T-helper 1 cell treated with Interleukin-12 subunit alpha and Interleukin-12 subunit beta and Interleukin-4 antibody, amounts not matched to agents 30 ng/mL and 1 ng/mL, for 36 hours (primary cell): ENCODE measurements around the gene GNAI3. TPM values are rescaled to one million over a fixed set of nuclear protein-coding genes. Genes with fewer than 3 reads are reported as not detected.
"Not testable (repeated sequence)": the region's sequence is repeated elsewhere in the genome, so short reads cannot be mapped to it uniquely, and the experiment has no call there.

Experiments
- intact Hi-C: fragments of 100-400 bp; cut with micrococcal nuclease; formaldehyde crosslinking; loops from one replicate; pipeline ENCODE4 v1.15.1; 2024
- total RNA-seq: library from RNA; stranded (reverse); gene quantifications from 2 replicates; pipeline ENCODE4 v1.2.3, GENCODE V29; 2022

The GNAI3 gene
- total RNA-seq, 1 donor from 2014 or later = 10.0 TPM

DNA sequence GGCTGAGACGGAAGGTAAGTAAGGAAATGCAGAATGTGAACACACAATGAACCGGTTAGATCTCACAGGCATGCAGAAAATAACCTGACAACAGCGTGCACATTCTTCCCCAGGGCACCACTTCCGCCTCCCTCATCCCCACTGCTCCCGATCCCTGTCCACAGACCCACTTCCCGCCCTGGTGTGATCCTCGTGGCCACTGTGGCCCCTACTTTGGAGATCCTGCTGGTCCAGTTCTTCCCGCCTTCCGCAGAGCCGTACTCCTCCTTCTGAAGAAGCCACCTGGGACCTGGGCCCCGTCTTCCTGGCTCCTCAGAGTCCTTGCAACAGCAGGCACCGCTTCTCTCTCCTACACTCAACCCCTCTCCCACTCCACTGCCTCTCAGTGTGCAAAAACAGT is 106.1 kb downstream of the GNAI3 start:
- intact Hi-C loops = no loop called here

DNA sequence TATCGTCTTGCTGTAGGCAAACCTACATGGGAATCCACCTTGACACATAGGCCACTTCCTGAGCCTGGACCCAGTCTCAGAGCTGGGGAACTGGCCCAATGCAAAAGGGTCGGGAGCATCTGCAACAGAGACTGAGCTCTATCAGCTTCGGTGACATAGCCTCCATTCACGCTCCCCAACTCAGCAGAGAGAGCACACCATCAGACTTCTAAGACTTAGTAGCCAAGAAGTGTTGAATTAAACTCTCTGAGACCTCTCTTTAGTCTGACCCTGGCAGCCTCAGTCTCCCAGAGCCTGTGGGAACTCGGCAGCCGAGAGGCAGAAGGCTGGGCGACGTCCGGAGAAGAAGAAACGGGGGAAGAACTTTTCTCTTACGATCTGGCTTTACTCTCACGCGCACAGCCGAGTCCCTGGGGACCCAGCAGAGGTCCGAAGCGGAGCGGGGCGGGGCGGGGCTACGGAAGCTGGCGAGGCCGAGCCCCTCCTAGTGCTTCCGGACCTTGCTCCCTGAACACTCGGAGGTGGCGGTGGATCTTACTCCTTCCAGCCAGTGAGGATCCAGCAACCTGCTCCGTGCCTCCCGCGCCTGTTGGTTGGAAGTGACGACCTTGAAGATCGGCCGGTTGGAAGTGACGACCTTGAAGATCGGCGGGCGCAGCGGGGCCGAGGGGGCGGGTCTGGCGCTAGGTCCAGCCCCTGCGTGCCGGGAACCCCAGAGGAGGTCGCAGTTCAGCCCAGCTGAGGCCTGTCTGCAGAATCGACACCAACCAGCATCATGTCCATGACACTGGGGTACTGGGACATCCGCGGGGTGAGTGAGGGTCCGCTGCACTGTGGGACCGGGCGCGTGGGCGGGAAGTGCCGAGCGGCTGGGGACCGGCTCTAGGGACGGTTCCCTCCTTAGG is 107.5 kb downstream of the GNAI3 start, which contains the start of gene GSTM4:
Gene GSTM4 (plus strand): TSS at position 485 of the 905 bp plus-strand sequence. CDS start 291 bp downstream, at position 776.
- intact Hi-C loops = loop anchor here (1.0 to 5.0 kb wide), 5 partner anchors 11 to 376 kb away; partner anchors contain the start of genes AHCYL1 and STRIP1

DNA sequence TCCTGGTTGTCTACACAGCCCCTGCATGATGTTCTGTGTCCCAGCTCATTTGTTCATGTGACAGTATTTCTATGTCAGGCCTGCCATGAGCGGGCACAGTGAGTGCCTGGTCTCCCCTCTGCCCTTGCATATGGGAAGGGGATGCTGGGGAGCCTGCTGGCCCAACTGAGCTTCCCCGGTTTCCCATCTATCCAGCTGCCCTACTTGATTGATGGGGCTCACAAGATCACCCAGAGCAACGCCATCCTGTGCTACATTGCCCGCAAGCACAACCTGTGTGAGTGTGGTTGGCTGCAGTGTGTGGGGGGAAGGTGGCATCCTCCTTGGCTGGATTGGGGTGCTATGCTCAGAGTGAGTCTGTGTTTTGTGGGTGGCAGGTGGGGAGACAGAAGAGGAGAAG is 109.0 kb downstream of the GNAI3 start:
- intact Hi-C loops = loop anchor here (2.0 to 5.0 kb wide), 2 partner anchors 37 to 375 kb away; partner anchors contain the start of gene STRIP1

DNA sequence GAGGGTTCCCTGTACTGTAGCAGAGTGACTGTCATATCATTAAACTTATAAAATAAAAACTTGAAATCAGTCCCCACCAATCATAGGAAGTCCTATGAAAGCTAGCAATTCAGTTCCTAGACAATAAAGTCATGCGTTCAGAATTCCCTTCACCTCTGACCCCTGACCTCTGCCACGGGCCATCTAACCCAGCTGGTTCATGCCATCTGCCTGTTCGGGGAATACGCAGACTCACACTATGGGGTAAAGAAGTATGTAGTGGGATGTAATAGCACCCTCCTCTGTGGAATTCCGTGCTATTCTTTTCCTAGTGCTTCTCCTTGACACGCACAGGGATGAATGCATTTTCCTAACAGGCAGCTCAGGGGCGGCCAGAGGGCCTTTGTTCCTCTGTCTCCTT is 109.6 kb downstream of the GNAI3 start:
- intact Hi-C loops = loop anchor here (2.0 to 5.0 kb wide), 2 partner anchors 37 to 374 kb away; partner anchors contain the start of gene STRIP1

DNA sequence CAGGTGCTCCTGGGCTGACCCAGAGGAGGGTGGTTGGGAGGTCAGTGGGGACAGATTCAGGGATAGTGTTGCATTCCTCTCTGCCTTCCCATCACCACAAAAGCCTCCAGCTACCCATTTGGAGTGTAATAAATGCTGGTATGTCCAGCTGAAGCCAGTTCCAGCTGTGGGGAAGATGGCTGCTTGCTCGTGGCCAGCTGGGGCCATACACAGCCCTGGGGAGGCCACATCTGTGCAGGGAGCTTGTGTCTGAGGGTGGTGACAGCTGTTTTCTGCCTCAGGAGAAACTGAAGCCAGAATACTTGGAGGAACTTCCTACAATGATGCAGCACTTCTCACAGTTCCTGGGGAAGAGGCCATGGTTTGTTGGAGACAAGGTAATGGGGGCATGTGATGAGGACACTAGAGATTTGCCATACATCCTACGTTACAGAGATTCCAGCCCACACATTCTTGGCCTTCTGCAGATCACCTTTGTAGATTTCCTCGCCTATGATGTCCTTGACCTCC is 110.2 kb downstream of the GNAI3 start:
- intact Hi-C loops = loop anchor here (5.0 kb wide), 1 partner anchor 374 kb away; the partner anchor contains the start of gene STRIP1

DNA sequence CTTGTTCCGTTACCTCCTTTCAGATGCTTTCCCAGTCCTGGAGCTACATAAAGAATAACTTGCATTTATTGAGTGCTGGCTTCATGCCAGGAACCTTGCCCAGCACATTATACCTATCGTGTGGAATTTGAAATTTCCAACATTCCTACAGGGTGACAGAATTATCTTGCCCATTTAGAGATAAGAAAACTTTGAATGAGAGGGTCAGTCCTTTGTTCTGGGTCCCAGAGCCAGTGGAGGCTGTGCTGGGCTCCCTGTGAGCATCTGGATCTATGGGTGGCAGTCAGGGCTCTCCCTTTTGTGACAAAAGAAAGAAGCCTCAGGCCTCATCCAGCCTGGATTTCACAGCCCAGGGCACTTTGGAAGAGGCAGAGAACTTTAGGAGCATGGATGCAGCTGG is 110.7 kb downstream of the GNAI3 start:
- intact Hi-C loops = loop anchor here (5.0 kb wide), 1 partner anchor 373 kb away; the partner anchor contains the start of gene STRIP1

DNA sequence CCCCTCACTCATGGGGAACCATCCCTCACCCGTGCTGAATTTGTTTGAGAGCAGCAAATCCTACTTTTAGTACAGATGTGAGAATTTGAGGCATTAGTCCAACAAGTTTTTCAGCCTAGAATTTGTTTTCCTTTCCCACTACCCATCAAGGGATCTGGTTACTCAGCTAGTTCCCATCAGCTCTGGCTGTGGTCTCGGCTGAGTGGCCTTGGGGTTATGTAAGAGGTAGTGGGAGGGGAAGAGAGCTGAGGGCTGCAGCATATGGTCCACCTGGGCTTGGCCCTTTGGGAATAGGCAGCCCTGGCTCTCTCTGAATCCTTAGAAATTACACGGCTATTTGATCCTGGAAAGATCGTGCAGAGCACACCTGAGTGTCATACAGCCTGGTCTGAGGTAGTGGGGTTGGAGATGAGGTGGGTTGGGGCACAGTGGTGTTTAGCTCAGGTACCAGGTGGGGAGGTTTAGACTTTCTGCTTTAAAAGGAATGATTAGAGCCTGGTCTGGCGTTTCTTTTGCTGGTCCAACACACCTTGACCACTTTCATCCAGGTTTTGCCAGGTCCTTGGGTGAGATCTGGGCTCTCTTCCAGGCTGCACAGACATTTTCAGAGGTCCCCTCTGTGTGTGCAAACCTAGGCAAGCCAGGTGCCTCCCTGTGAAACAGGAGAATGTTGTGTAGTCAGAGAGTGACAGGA is 111.7 kb downstream of the GNAI3 start:
- intact Hi-C loops = loop anchor here (5.0 kb wide), 1 partner anchor 372 kb away; the partner anchor contains the start of gene STRIP1

DNA sequence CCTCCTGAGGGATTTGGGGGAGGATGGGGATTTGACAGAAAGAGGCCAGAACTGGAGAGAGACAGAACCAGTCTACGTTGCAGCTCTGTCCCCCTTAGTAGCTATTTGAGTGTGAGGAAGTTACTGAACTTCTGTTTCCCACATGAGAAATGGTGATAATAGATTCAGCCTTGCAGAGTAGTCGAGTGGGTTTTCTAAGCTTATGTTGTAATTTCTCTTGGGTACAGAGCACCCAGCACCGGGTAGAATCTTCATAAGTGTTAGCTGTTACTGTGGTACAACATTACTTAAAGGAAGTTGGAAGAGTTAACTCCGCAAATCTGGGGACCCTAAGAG is 112.2 kb downstream of the GNAI3 start:
- intact Hi-C loops = not testable (repeated sequence)

DNA sequence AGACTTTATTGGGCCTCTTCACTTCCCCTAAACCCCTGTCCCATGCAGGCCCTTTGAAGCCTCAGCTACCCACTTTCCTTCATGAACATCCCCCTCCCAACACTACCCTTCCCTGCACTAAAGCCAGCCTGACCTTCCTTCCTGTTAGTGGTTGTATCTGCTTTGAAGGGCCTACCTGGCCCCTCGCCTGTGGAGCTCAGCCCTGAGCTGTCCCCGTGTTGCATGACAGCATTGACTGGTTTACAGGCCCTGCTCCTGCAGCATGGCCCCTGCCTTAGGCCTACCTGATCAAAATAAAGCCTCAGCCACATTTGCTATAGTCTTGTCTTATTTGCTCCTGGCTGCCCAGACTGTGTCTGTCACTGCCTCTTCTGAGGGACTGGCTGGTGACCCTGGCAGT is 113.0 kb downstream of the GNAI3 start:
- intact Hi-C loops = no loop called here

DNA sequence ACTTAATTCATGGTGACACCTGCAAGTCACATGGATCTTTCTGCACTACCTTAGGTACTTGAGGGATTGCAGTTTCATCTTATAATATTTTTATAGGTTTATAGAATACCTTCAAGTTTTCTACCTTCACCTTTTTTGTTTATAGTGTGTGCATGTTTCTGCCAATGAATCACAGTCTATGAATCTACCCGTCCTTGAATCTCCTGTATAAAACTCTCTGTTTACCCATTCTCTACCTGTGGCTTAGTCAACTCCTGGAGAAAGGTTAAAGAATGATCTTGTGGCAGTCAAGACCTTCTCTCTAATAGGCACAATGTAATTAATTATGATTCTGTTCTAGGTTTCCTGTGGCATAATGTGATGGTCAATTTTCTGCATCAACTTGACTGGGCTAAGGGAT is 116.3 kb downstream of the GNAI3 start:
- intact Hi-C loops = no loop called here

DNA sequence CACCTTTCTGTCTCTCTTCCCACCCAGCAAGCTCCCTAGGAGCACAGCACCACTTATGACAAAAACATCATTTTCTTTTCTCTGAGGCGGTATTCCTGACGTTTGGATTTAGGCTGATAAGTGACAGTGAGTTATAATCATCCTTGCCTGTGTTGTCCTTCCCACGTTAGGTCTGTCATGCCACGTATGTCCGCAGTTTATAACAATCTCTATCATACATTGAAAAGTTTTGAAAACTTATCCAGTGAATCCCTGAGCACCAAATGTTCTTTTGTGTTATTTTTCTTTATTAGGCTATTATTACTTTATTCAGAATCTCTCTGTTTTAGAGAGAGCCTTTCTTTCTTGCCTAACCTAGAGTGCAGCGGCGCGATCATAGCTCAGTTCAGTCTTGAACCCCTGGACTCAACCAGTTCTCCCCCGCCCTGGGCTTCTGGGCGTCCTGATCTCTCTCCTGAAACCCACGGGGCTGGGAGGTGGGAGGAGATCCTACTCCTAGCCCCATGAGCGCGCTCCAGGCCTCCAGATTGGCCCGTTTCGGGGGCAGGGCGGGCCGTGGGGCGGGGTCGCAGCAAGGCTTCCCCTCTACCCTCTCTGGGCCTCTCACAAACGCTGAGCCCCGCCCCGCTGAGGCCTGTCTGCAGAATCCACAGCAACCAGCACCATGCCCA is 119.2 kb downstream of the GNAI3 start, which contains the start of gene GSTM2:
Gene GSTM2 (plus strand): TSS at position 606 of the 671 bp plus-strand sequence. CDS start 59 bp downstream, at position 665.
- intact Hi-C loops = loop anchor here (1.0 to 2.0 kb wide), 5 partner anchors 11 to 73 kb away; partner anchors contain the start of genes GSTM1 and GSTM4

Other genes starting within 250 kb of the GNAI3 start
- not detected in 2 replicates for gene MYBPHL, start 241.6 kb upstream of the GNAI3 start, total RNA-seq
- gene SORT1, start 150.7 kb upstream of the GNAI3 start, total RNA-seq = 6.2 and 7.7 TPM in 2 replicates
- gene PSMA5, start 122.2 kb upstream of the GNAI3 start, total RNA-seq = 211 and 216 TPM in 2 replicates
- not detected in 2 replicates for gene SYPL2, start 82.1 kb upstream of the GNAI3 start, total RNA-seq
- 11.3 and 13.0 TPM in 2 replicates for gene ATXN7L2, start 64.7 kb upstream of the GNAI3 start, total RNA-seq
- gene CYB561D1, start 54.5 kb upstream of the GNAI3 start, total RNA-seq = 22.5 and 24.1 TPM in 2 replicates
- gene AMIGO1, start 38.9 kb upstream of the GNAI3 start, total RNA-seq = 1.1 and 1.2 TPM in 2 replicates
- 0.15 TPM in 1 of 2 replicates, not detected in the other for gene GPR61, start 8.7 kb upstream of the GNAI3 start, total RNA-seq
- gene GNAT2, start 71.0 kb downstream of the GNAI3 start, total RNA-seq = 0.15 TPM in 1 of 2 replicates, not detected in the other
- gene AMPD2, start 71.2 kb downstream of the GNAI3 start, total RNA-seq = 88.5 and 93.2 TPM in 2 replicates
- gene GSTM4, start 107.5 kb downstream of the GNAI3 start, total RNA-seq = 24.8 and 25.6 TPM in 2 replicates
- 49.8 and 52.0 TPM in 2 replicates for gene GSTM2, start 119.4 kb downstream of the GNAI3 start, total RNA-seq
- gene GSTM1, start 139.2 kb downstream of the GNAI3 start, total RNA-seq = 67.8 and 72.8 TPM in 2 replicates
- not detected in 2 replicates for gene GSTM5, start 163.6 kb downstream of the GNAI3 start, total RNA-seq
- 7.6 and 8.1 TPM in 2 replicates for gene GSTM3, start 192.4 kb downstream of the GNAI3 start, total RNA-seq
- not detected in 2 replicates for gene EPS8L3, start 215.3 kb downstream of the GNAI3 start, total RNA-seq